K562 (cell line): ENCODE measurements around the gene HOXD1. TPM values are rescaled to one million over a fixed set of nuclear protein-coding genes. Genes with fewer than 3 reads are reported as not detected.

ENCODE experiments used
- ADNP ChIP-seq: fragments of 200-800 bp; sonication (Bioruptor generic); IDR thresholded peaks from 2 replicates; pipeline ENCODE4 v1.6.1; 2016; ENCODE audit warnings: missing genetic modification characterization, missing compliant biosample characterization
- HBP1 ChIP-seq: fragments of 450-650 bp; formaldehyde crosslinking; IDR thresholded peaks from 2 replicates; pipeline ENCODE4 v1.4.0; 2022; ENCODE audit warnings: missing genetic modification characterization
- HDAC8 ChIP-seq: fragments of 450-650 bp; IDR thresholded peaks from 2 replicates; pipeline ENCODE4 v1.6.1; 2016; ENCODE audit warnings: mild to moderate bottlenecking, missing genetic modification characterization, moderate library complexity, missing compliant biosample characterization
- IFI16 ChIP-seq: fragments of 250-450 bp; sonication (Bioruptor Pico); IDR thresholded peaks from 2 replicates; pipeline ENCODE4 v2.1.2; 2022; ENCODE audit warnings: mild to moderate bottlenecking, inconsistent platforms
- MEF2D ChIP-seq: conservative IDR thresholded peaks from 2 replicates; pipeline ENCODE4 v1.6.1; 2016; ENCODE audit warnings: low read depth, missing genetic modification characterization, missing compliant biosample characterization
- MTA2 ChIP-seq: fragments of 450-650 bp; IDR thresholded peaks from 2 replicates; pipeline ENCODE4 v1.6.1; 2016; ENCODE audit warnings: low read depth
- PHF8 ChIP-seq: fragments of 200-600 bp; sonication (generic); IDR thresholded peaks from 2 replicates; pipeline ENCODE4 v1.6.1; 2012; ENCODE audit warnings: mixed run types, mild to moderate bottlenecking, inconsistent platforms, low read length, moderate library complexity, borderline replicate concordance
- TFAP4 ChIP-seq: sonication (generic); formaldehyde crosslinking; IDR thresholded peaks from 2 replicates; pipeline ENCODE4 v1.8.0; 2022; ENCODE audit warnings: missing genetic modification reagents, mild to moderate bottlenecking, moderate library complexity, borderline replicate concordance
- THRB ChIP-seq: fragments of 450-650 bp; formaldehyde crosslinking; conservative IDR thresholded peaks from 2 replicates; pipeline ENCODE4 v1.4.0; 2022; ENCODE audit warnings: mild to moderate bottlenecking, missing genetic modification characterization
- UBTF ChIP-seq, 2 experiments: IDR thresholded peaks; 2 replicates each; pipeline ENCODE4 v1.6.1; 2012; ENCODE audit warnings: improper control_type of control experiment in 2 of 2, low read depth in 2 of 2, low read length in 2 of 2, borderline replicate concordance in 1 of 2
- USF1 ChIP-seq: sonication (generic); formaldehyde crosslinking; IDR thresholded peaks from 2 replicates; pipeline ENCODE4 v1.9.0; 2022; ENCODE audit warnings: mild to moderate bottlenecking, missing genetic modification reagents
- ZBTB17 ChIP-seq: fragments of 450-650 bp; formaldehyde crosslinking; IDR thresholded peaks from 2 replicates; pipeline ENCODE4 v1.4.0; 2020; ENCODE audit warnings: mild to moderate bottlenecking
- ZC3H4 ChIP-seq: sonication (generic); formaldehyde crosslinking; IDR thresholded peaks from 2 replicates; pipeline ENCODE4 v1.9.0; 2021; ENCODE audit warnings: missing genetic modification reagents, borderline replicate concordance
- ZHX1 ChIP-seq: fragments of 150-350 bp; conservative IDR thresholded peaks from 2 replicates; pipeline ENCODE4 v1.6.1; 2014; ENCODE audit warnings: low read length
- ZNF24 ChIP-seq: fragments of 450-650 bp; IDR thresholded peaks from 2 replicates; pipeline ENCODE4 v1.6.1; 2016
- ZNF431 ChIP-seq: sonication (generic); formaldehyde crosslinking; IDR thresholded peaks from 2 replicates; pipeline ENCODE4 v1.8.0; 2022; ENCODE audit warnings: mild to moderate bottlenecking, missing genetic modification reagents
- ZNF644 ChIP-seq: fragments of 200-800 bp; sonication (Bioruptor generic); IDR thresholded peaks from 2 replicates; pipeline ENCODE4 v1.6.1; 2016; ENCODE audit warnings: low read depth, missing genetic modification characterization, missing compliant biosample characterization
- ZNF780A ChIP-seq: fragments of 250-450 bp; sonication (Bioruptor Pico); IDR thresholded peaks from 2 replicates; pipeline ENCODE4 v1.5.0; 2021; ENCODE audit warnings: mild to moderate bottlenecking
- polyA plus RNA-seq, 8 experiments: library from polyadenylated mRNA; depleted of rRNA in 4 of 8; stranded (reverse) in 5 of 8; unstranded in 3 of 8; fragments of >200 nt; fragmentation: Nextera tagmentation in 2 of 8; fragmentation: Illumina TruSeq in 1 of 8; extraction: Ambion mirVana in 2 of 8; extraction: Trizol in 1 of 8; gene quantifications; 2 replicates each; pipeline versions ENCODE4 v1.2.1 to v1.2.3, GENCODE V29; 2011 to 2014; ENCODE audit warnings: inconsistent platforms in 1 of 8, missing spikeins in 1 of 8
- total RNA-seq, 7 experiments: library from RNA; depleted of rRNA in 6 of 7; stranded (reverse); fragments of >200 nt in 6 of 7; fragmentation: Illumina TruSeq in 2 of 7; extraction: Trizol in 2 of 7; gene quantifications; 2 replicates each; pipeline versions ENCODE4 v1.2.1 to v1.2.3, GENCODE V29; 2011 to 2021; ENCODE audit warnings: low replicate concordance in 1 of 7

Gene HOXD1
- total and polyA plus RNA-seq, 9 of the 15 experiments (the other 6 are each of a cell fraction or from before 2014, with no cell fraction given): not detected

GRCh38 chr2:176140513-176141317 is 47.8 kb upstream of the HOXD1 start (continued):
- TF ChIP-seq UBTF (IDR thresholded peaks at IDR 0.05; ENCODE audit: borderline replicate concordance in 1 of 2, low read depth in 2 of 2, low read length in 2 of 2) (no peak), ZHX1 (0 out of 2 replicates have a peak, but pooled peaks have one; percentile 22), MTA2 (no peak), ZNF644 (tag) (no peak), IFI16 (CRISPR knock-in tag) (no peak), THRB (CRISPR knock-in tag) (no peak), HDAC8 (tag) (no peak), MEF2D (tag) (no peak), PHF8 (peak; percentile 8; the same call in 1 of the 2 replicates), TFAP4 (CRISPR knock-in tag) (peak; percentile 57; the same call in 1 of the 2 replicates), ADNP (tag) (no peak), ZBTB17 (no peak), USF1 (no peak), ZNF24 (0 out of 2 replicates have a peak, but pooled peaks have one; percentile 18), ZNF780A (CRISPR knock-in tag) (no peak), HBP1 (no peak), ZNF431 (CRISPR knock-in tag) (no peak), ZC3H4 (CRISPR knock-in tag) (no peak)
